HEK293 (cell line): ENCODE data around the gene ISG20L2.
A peak's percentile ranks its signal among the peaks of the same experiment; 100 is the strongest.

ENCODE experiments used
- BCL6B ChIP-seq: fragments of 450-650 bp; formaldehyde crosslinking; IDR thresholded peaks from 2 replicates; pipeline ENCODE4 v1.5.1; 2017; ENCODE audit warnings: missing biosample characterization, missing genetic modification characterization
- CTCF ChIP-seq: fragments of 450-650 bp; formaldehyde crosslinking; IDR thresholded peaks from 2 replicates; pipeline ENCODE4 v1.5.1; 2016; ENCODE audit warnings: missing biosample characterization, missing genetic modification characterization
- EGR2 ChIP-seq: fragments of 450-650 bp; formaldehyde crosslinking; IDR thresholded peaks from 2 replicates; pipeline ENCODE4 v1.5.1; 2016; ENCODE audit warnings: low read depth, missing biosample characterization, missing genetic modification characterization
- GLIS2 ChIP-seq: fragments of 450-650 bp; formaldehyde crosslinking; IDR thresholded peaks from 2 replicates; pipeline ENCODE4 v1.5.1; 2016; ENCODE audit warnings: missing biosample characterization, missing genetic modification characterization
- HIC1 ChIP-seq: fragments of 450-650 bp; formaldehyde crosslinking; IDR thresholded peaks from 2 replicates; pipeline ENCODE4 v1.5.1; 2016; ENCODE audit warnings: missing biosample characterization, missing genetic modification characterization
- PATZ1 ChIP-seq: fragments of 450-650 bp; formaldehyde crosslinking; IDR thresholded peaks from 2 replicates; pipeline ENCODE4 v1.5.1; 2016; ENCODE audit warnings: missing biosample characterization, missing genetic modification characterization
- SP2 ChIP-seq: fragments of 450-650 bp; formaldehyde crosslinking; IDR thresholded peaks from 2 replicates; pipeline ENCODE4 v1.5.1; 2016; ENCODE audit warnings: missing biosample characterization, missing genetic modification characterization
- TRIM28 ChIP-seq: IDR thresholded peaks from 2 replicates; pipeline ENCODE4 v1.6.1; 2011; ENCODE audit warnings: low read length, control low read depth, borderline replicate concordance
- YY1 ChIP-seq: fragments of 450-650 bp; formaldehyde crosslinking; IDR thresholded peaks from 2 replicates; pipeline ENCODE4 v1.5.1; 2018; ENCODE audit warnings: missing biosample characterization, missing genetic modification characterization
- ZBTB10 ChIP-seq: fragments of 450-650 bp; formaldehyde crosslinking; IDR thresholded peaks from 2 replicates; pipeline ENCODE4 v1.5.1; 2016; ENCODE audit warnings: missing biosample characterization, missing genetic modification characterization
- ZBTB26 ChIP-seq: fragments of 450-650 bp; formaldehyde crosslinking; optimal IDR thresholded peaks from 2 replicates; pipeline ENCODE3; 2016; ENCODE audit warnings: missing biosample characterization, mild to moderate bottlenecking, missing genetic modification characterization
- ZBTB8A ChIP-seq: fragments of 450-650 bp; formaldehyde crosslinking; IDR thresholded peaks from 2 replicates; pipeline ENCODE4 v1.5.1; 2016; ENCODE audit warnings: missing biosample characterization, missing genetic modification characterization
- ZFP69B ChIP-seq: fragments of 450-650 bp; formaldehyde crosslinking; IDR thresholded peaks from 2 replicates; pipeline ENCODE4 v1.5.1; 2016; ENCODE audit warnings: missing biosample characterization, missing genetic modification characterization
- ZNF16 ChIP-seq: fragments of 450-650 bp; formaldehyde crosslinking; IDR thresholded peaks from 2 replicates; pipeline ENCODE4 v1.5.1; 2016; ENCODE audit warnings: low read depth, missing biosample characterization, missing genetic modification characterization
- ZNF23 ChIP-seq: fragments of 450-650 bp; formaldehyde crosslinking; IDR thresholded peaks from 2 replicates; pipeline ENCODE4 v1.5.1; 2016; ENCODE audit warnings: missing biosample characterization, missing genetic modification characterization, borderline replicate concordance
- ZNF311 ChIP-seq: fragments of 450-650 bp; formaldehyde crosslinking; IDR thresholded peaks from 2 replicates; pipeline ENCODE4 v1.5.1; 2017; ENCODE audit warnings: missing biosample characterization, missing genetic modification characterization, borderline replicate concordance
- ZNF335 ChIP-seq: fragments of 450-650 bp; formaldehyde crosslinking; conservative IDR thresholded peaks from 2 replicates; pipeline ENCODE4 v1.5.1; 2016; ENCODE audit warnings: missing biosample characterization, missing genetic modification characterization
- ZNF433 ChIP-seq: fragments of 450-650 bp; formaldehyde crosslinking; IDR thresholded peaks from 2 replicates; pipeline ENCODE4 v1.5.1; 2016; ENCODE audit warnings: missing biosample characterization, missing genetic modification characterization, low read depth
- ZNF530 ChIP-seq: fragments of 450-650 bp; formaldehyde crosslinking; IDR thresholded peaks from 2 replicates; pipeline ENCODE4 v1.5.1; 2016; ENCODE audit warnings: low read depth, missing biosample characterization, missing genetic modification characterization
- ZNF558 ChIP-seq: fragments of 450-650 bp; formaldehyde crosslinking; IDR thresholded peaks from 2 replicates; pipeline ENCODE4 v1.5.1; 2016; ENCODE audit warnings: missing biosample characterization, missing genetic modification characterization
- ZNF76 ChIP-seq: fragments of 450-650 bp; formaldehyde crosslinking; IDR thresholded peaks from 2 replicates; pipeline ENCODE4; 2016; ENCODE audit warnings: low read depth, missing biosample characterization, missing genetic modification characterization, borderline replicate concordance
- ZSCAN5A ChIP-seq: fragments of 450-650 bp; formaldehyde crosslinking; IDR thresholded peaks from 2 replicates; pipeline ENCODE4 v1.5.1; 2016; ENCODE audit warnings: missing biosample characterization, missing genetic modification characterization
- ZXDB ChIP-seq: fragments of 450-650 bp; formaldehyde crosslinking; IDR thresholded peaks from 2 replicates; pipeline ENCODE4 v1.5.1; 2016; ENCODE audit warnings: missing biosample characterization, missing genetic modification characterization

Gene ISG20L2

GRCh38 chr1:156750711-156751450 is 22.3 kb upstream of the ISG20L2 start (continued):
- TF ChIP-seq ZNF530 (tag by site-specific recombination): no peak
- peak; percentile 74 for TF ChIP-seq PATZ1 (tag by site-specific recombination)
- TF ChIP-seq YY1 (tag by site-specific recombination): 0 out of 2 replicates have a peak, but pooled peaks have one; percentile 46
- peak; percentile 5; the same call in 1 of the 2 replicates for TF ChIP-seq ZBTB8A (tag by site-specific recombination)
- TF ChIP-seq BCL6B (tag by site-specific recombination): no peak
- peak; percentile 87; the same call in 1 of the 2 replicates for TF ChIP-seq EGR2 (tag by site-specific recombination)
- no peak for TF ChIP-seq ZNF311 (tag by site-specific recombination)
- TF ChIP-seq ZNF16 (tag by site-specific recombination): no peak
- TF ChIP-seq ZNF23 (tag by site-specific recombination): no peak
- TF ChIP-seq ZFP69B (tag by site-specific recombination): 0 out of 2 replicates have a peak, but pooled peaks have one; percentile 12
- TF ChIP-seq ZBTB26 (tag by site-specific recombination): peak; percentile 83
- TF ChIP-seq CTCF: peak; percentile 33; the same call in 1 of the 2 replicates
- 0 out of 2 replicates have a peak, but pooled peaks have one; percentile 15 for TF ChIP-seq ZSCAN5A (tag by site-specific recombination)
- peak; percentile 40; the same call in 1 of the 2 replicates for TF ChIP-seq ZXDB
- 0 out of 2 replicates have a peak, but pooled peaks have one; percentile 4 for TF ChIP-seq ZNF335 (tag by site-specific recombination)
- TF ChIP-seq ZNF433 (tag by site-specific recombination): no peak
- TF ChIP-seq ZNF76 (tag by site-specific recombination): peak; percentile 76
- TF ChIP-seq GLIS2: peak; percentile 81
- peak; percentile 32 for TF ChIP-seq SP2 (tag by site-specific recombination)
- no peak for TF ChIP-seq TRIM28
- peak; percentile 24 for TF ChIP-seq HIC1 (tag by site-specific recombination)
- no peak for TF ChIP-seq ZNF558 (tag by site-specific recombination)
- peak; percentile 68 for TF ChIP-seq ZBTB10 (tag by site-specific recombination)
